Measurements from ENCODE around the gene CGRRF1.

Gene CGRRF1

GRCh38 chr14:54489318-54489683, 20.4 kb upstream of the CGRRF1 start:
- DNase-seq (ENCODE audit: low read depth in 1 of 2, low spot score in 1 of 2), result no peak

GRCh38 chr14:54489731-54490444, 19.8 kb upstream of the CGRRF1 start:
- no peak for DNase-seq (ENCODE audit: low read depth in 1 of 2, low spot score in 1 of 2)

- no peak for DNase-seq (ENCODE audit: low read depth in 1 of 2, low spot score in 1 of 2)
Measured at GRCh38 chr14:54490445-54491175, 19.1 kb upstream of the CGRRF1 start.

GRCh38 chr14:54493293-54493692, 16.4 kb upstream of the CGRRF1 start:
- DNase-seq (ENCODE audit: low read depth in 1 of 2, low spot score in 1 of 2), result no peak

- no peak for DNase-seq (ENCODE audit: low read depth in 1 of 2, low spot score in 1 of 2)
Measured at GRCh38 chr14:54497224-54497623, 12.5 kb upstream of the CGRRF1 start.

- DNase-seq (ENCODE audit: low read depth in 1 of 2, low spot score in 1 of 2), result no peak
Measured at GRCh38 chr14:54498095-54498531, 11.6 kb upstream of the CGRRF1 start.

GRCh38 chr14:54498579-54498978, 11.1 kb upstream of the CGRRF1 start:
- DNase-seq (ENCODE audit: low read depth in 1 of 2, low spot score in 1 of 2), result no peak

- DNase-seq (ENCODE audit: low read depth in 1 of 2, low spot score in 1 of 2), result no peak
Measured at GRCh38 chr14:54500744-54501143, 9.0 kb upstream of the CGRRF1 start.

- DNase-seq (ENCODE audit: low read depth in 1 of 2, low spot score in 1 of 2), result no peak
Measured at GRCh38 chr14:54501480-54501879, 8.2 kb upstream of the CGRRF1 start.

- no peak for DNase-seq (ENCODE audit: low read depth in 1 of 2, low spot score in 1 of 2)
Measured at GRCh38 chr14:54502602-54503001, 7.1 kb upstream of the CGRRF1 start.

GRCh38 chr14:54503486-54503885, 6.2 kb upstream of the CGRRF1 start:
- DNase-seq (ENCODE audit: low read depth in 1 of 2, low spot score in 1 of 2), result no peak

- no peak for DNase-seq (ENCODE audit: low read depth in 1 of 2, low spot score in 1 of 2)
Measured at GRCh38 chr14:54512393-54512792, 2.7 kb downstream of the CGRRF1 start.

GRCh38 chr14:54515670-54516069, 6.0 kb downstream of the CGRRF1 start:
- no peak for DNase-seq (ENCODE audit: low read depth in 1 of 2, low spot score in 1 of 2)

GRCh38 chr14:54516709-54517108, 7.0 kb downstream of the CGRRF1 start:
- no peak for DNase-seq (ENCODE audit: low read depth in 1 of 2, low spot score in 1 of 2)

GRCh38 chr14:54524410-54524809, 14.7 kb downstream of the CGRRF1 start:
- no peak for DNase-seq (ENCODE audit: low read depth in 1 of 2, low spot score in 1 of 2)

GRCh38 chr14:54528973-54529372, 19.3 kb downstream of the CGRRF1 start:
- no peak for DNase-seq (ENCODE audit: low read depth in 1 of 2, low spot score in 1 of 2)

GRCh38 chr14:54529811-54530210, 20.1 kb downstream of the CGRRF1 start:
- no peak for DNase-seq (ENCODE audit: low read depth in 1 of 2, low spot score in 1 of 2)

GRCh38 chr14:54532111-54533012, 22.7 kb downstream of the CGRRF1 start:
- DNase-seq (ENCODE audit: low read depth in 1 of 2, low spot score in 1 of 2), result no peak

- no peak for DNase-seq (ENCODE audit: low read depth in 1 of 2, low spot score in 1 of 2)
Measured at GRCh38 chr14:54533100-54533499, 23.4 kb downstream of the CGRRF1 start.

GRCh38 chr14:54535126-54535525, 25.4 kb downstream of the CGRRF1 start:
- no peak for DNase-seq (ENCODE audit: low read depth in 1 of 2, low spot score in 1 of 2)

- DNase-seq (ENCODE audit: low read depth in 1 of 2, low spot score in 1 of 2), result no peak
Measured at GRCh38 chr14:54535646-54536045, 25.9 kb downstream of the CGRRF1 start.

GRCh38 chr14:54537651-54538050, 27.9 kb downstream of the CGRRF1 start:
- DNase-seq (ENCODE audit: low read depth in 1 of 2, low spot score in 1 of 2), result no peak
